ENCODE data around the gene DGKB. TPM values are rescaled to one million over a fixed set of nuclear protein-coding genes. Genes with fewer than 3 reads are reported as not detected.

DGKB gene
- total RNA-seq, 1 donor from 2014 or later = not detected

DNA sequence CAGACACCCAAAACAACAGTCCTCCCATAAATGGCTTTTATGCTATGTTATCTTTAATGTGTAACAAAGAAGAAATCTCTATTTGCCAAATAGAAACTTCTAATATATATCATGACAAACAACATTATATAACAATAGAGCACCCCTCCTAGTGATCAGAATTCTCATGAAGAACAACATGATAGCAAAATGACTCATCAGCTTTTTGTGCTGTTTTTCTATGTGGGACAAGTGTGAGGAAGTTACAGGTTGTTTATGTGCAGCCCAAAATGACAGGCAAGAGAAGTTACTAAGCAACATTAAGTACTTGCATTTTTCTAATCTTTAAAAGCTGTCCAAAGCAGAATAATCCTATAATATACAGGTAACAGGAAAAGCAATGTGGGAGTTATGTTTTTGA, 7.7 kb downstream of the DGKB start:
- H3K27me3 Mint-ChIP-seq (ENCODE audit: insufficient read depth) = no peaks in the 10 kb centered on the region
- H3K27ac Mint-ChIP-seq = no peak overlapping the region
- no peak overlapping the region for H3K4me3 Mint-ChIP-seq
- no peaks in the 10 kb centered on the region for H3K36me3 Mint-ChIP-seq (ENCODE audit: low read depth)
- H3K4me1 Mint-ChIP-seq (ENCODE audit: low read depth) = no peaks in the 10 kb centered on the region
- peaks cover 4% of the 10 kb centered on the region for H3K9me3 Mint-ChIP-seq
- intact Hi-C loops (cut with micrococcal nuclease) = no loop called here
- DNase-seq (ENCODE audit: low spot score) = no peak

DNA sequence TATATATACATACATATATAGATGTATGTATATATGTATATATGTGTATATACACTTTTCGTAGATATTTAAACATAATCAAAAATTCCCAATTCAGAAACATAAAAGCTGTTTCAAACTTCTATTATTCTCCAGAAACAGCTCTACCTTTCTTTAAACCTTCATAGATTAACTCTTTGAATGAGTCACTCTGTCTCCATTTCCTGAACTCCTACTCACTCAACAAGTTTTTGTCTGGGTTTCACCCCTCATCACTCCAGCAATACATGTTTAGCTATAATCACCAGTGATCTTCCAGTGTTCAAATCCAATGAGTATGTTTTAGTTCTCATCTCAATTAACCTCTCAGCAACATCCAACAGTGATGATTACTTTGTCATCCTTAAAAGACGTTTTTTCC, 9.6 kb downstream of the DGKB start:
- Mint-ChIP-seq H3K4me3 (no peak overlapping the region), H3K4me1 (ENCODE audit: low read depth) (no peaks in the 10 kb centered on the region), H3K27ac (no peak overlapping the region), H3K36me3 (ENCODE audit: low read depth) (no peaks in the 10 kb centered on the region), H3K27me3 (ENCODE audit: insufficient read depth) (no peaks in the 10 kb centered on the region), H3K9me3 (peaks cover 5% of the 10 kb centered on the region)
- intact Hi-C loops (cut with micrococcal nuclease) = no loop called here
- DNase-seq (ENCODE audit: low spot score) = no peak

DNA sequence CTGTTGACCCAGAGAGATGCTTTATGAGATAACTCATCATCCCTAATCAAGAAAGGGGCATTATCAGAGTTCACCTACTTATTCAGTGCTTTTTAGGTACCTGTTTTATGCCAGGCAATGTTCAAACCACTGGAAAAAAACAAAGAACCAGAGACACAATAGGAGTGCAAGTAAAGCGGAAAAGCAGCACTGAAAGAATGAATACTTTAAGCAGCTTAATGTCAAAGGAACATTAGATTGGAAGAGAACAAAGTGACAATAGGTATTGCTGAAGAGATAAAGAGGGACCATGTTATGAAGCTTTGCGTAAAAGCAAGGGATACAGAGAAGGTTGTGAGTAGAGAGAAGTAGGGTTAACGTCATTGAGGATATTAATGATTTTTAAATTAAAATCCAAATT, 11.3 kb downstream of the DGKB start:
- Mint-ChIP-seq H3K4me3 (no peak overlapping the region), H3K36me3 (ENCODE audit: low read depth) (no peaks in the 10 kb centered on the region), H3K27ac (no peak overlapping the region), H3K4me1 (ENCODE audit: low read depth) (no peaks in the 10 kb centered on the region), H3K27me3 (ENCODE audit: insufficient read depth) (no peaks in the 10 kb centered on the region), H3K9me3 (peaks cover 3% of the 10 kb centered on the region)
- intact Hi-C loops (cut with micrococcal nuclease) = no loop called here
- no peak for DNase-seq (ENCODE audit: low spot score)

DNA sequence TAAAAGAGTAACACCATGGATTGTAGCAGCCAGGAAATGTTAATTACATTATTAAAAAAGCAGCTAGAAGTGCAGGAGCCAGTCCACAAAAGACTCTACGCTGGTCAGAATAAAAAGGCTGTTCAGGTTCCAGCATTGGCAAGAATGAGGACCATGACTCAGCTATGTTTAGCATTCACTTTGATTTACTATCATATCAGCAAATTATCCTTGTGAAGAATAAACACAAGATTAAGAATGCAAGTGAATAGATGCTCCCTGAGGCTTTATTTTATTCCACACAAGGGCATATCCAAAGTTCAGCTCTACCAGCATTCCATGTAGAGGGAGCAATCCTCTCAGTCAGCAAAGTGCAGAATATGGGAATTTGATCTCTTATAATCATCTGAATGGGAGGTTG, 13.6 kb downstream of the DGKB start:
- intact Hi-C loops (cut with micrococcal nuclease) = no loop called here
- DNase-seq (ENCODE audit: low spot score) = no peak
- H3K27me3 Mint-ChIP-seq (ENCODE audit: insufficient read depth) = no peaks in the 10 kb centered on the region
- H3K36me3 Mint-ChIP-seq (ENCODE audit: low read depth) = no peaks in the 10 kb centered on the region
- H3K4me3 Mint-ChIP-seq = no peak overlapping the region
- no peak overlapping the region for H3K27ac Mint-ChIP-seq
- H3K4me1 Mint-ChIP-seq (ENCODE audit: low read depth) = no peaks in the 10 kb centered on the region
- H3K9me3 Mint-ChIP-seq = peaks cover 3% of the 10 kb centered on the region

DNA sequence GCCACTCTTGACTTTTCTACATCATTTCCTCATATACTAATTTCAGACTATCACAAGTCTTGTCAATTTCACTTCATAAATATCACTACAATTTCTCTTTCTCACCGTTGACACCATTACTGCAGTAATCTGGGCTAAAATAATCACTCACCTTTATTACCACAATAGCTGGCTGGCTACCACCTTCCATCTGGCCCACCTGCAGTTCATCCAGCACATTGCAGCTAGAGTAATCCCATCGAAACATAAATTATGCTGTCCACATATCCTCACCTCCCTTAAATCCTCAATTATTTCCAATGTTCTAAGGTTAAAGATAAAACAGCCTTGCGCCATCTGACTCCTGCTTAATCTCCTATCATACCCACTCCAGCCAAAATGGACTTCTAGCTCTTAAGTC, 16.0 kb downstream of the DGKB start:
- Mint-ChIP-seq H3K27me3 (ENCODE audit: insufficient read depth) (no peaks in the 10 kb centered on the region), H3K36me3 (ENCODE audit: low read depth) (no peaks in the 10 kb centered on the region), H3K4me1 (ENCODE audit: low read depth) (no peaks in the 10 kb centered on the region), H3K4me3 (no peak overlapping the region), H3K9me3 (peaks cover 3% of the 10 kb centered on the region), H3K27ac (no peak overlapping the region)
- intact Hi-C loops (cut with micrococcal nuclease) = no loop called here
- no peak for DNase-seq (ENCODE audit: low spot score)

DNA sequence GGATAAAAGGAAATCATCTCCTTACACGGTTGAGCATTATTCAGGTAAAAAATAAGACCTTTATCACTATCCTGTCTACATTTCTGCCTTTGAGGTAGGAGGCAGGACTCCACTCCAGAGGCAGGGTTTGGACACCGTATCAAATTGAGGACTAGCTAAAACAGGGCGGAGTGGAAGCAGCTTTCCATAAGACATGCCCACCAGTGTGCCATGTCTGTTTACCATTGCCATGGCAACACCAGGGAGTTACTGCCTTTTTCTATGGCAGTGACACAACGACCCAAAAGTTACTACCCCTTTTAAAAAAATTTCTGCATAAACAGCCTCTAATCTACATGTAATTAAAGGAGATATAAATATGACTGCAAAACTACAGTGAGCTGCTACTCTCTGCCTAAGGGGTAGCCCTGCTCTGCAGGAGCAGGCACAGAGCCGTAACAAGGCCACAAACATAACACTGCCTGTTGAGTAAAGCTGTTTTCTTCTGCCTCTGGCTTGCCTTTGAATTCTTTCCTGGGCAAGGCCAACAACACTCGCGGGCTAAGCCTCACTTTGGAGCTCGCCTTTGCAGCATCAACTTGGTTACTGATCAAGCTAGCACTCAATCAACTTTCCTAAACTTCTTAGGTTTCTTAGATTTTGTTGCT, 26.5 kb downstream of the DGKB start:
- Mint-ChIP-seq H3K36me3 (ENCODE audit: low read depth) (no peaks in the 10 kb centered on the region), H3K27ac (no peak overlapping the region), H3K9me3 (no peaks in the 10 kb centered on the region), H3K4me1 (ENCODE audit: low read depth) (no peaks in the 10 kb centered on the region), H3K27me3 (ENCODE audit: insufficient read depth) (no peaks in the 10 kb centered on the region), H3K4me3 (no peak overlapping the region)
- no peak for DNase-seq (ENCODE audit: low spot score)
- intact Hi-C loops (cut with micrococcal nuclease) = no loop called here

DNA sequence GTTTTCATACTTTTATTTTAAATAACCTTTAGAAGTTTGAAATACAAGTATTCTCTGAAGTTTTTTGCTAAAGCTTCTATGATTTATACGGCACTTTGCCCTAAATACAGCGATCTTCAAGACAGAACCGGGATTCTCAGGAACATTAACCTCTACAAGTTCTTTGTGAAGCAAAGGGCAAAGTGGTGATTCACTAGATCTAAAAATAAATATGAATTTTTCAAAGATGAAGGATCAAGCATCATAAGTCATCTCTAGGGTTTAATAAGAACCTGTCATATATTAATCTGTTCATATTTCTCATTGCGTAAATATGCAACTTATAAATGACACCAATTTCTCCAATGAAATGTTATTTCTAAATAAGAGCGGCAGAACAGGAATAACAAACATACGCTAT, 30.7 kb downstream of the DGKB start:
- Mint-ChIP-seq H3K4me3 (no peak overlapping the region), H3K9me3 (no peaks in the 10 kb centered on the region), H3K36me3 (ENCODE audit: low read depth) (no peaks in the 10 kb centered on the region), H3K4me1 (ENCODE audit: low read depth) (no peaks in the 10 kb centered on the region), H3K27ac (no peak overlapping the region), H3K27me3 (ENCODE audit: insufficient read depth) (no peaks in the 10 kb centered on the region)
- intact Hi-C loops (cut with micrococcal nuclease) = no loop called here
- DNase-seq (ENCODE audit: low spot score) = no peak

DNA sequence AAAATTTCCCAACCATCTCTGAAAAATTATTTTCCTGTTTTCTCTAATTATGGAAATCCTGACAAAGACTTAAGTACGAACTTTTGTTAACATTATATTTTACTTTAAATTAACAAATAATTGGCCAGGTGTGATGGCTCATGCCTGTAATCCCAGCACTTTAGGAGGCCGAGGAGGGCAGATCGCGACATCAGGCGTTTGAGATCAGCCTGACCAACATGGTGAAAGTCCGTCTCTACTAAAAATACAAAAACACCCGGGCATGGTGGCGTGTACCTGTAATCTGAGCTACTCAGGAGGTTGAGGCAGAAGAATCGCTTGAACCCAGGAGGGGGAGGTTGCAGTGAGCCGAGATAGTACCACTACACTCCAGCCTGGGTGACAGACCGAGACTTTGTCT, 32.2 kb downstream of the DGKB start:
- Mint-ChIP-seq H3K27ac (no peak overlapping the region), H3K36me3 (ENCODE audit: low read depth) (no peaks in the 10 kb centered on the region), H3K9me3 (no peaks in the 10 kb centered on the region), H3K4me1 (ENCODE audit: low read depth) (no peaks in the 10 kb centered on the region), H3K27me3 (ENCODE audit: insufficient read depth) (no peaks in the 10 kb centered on the region), H3K4me3 (no peak overlapping the region)
- intact Hi-C loops (cut with micrococcal nuclease) = no loop called here
- no peak for DNase-seq (ENCODE audit: low spot score)

DNA sequence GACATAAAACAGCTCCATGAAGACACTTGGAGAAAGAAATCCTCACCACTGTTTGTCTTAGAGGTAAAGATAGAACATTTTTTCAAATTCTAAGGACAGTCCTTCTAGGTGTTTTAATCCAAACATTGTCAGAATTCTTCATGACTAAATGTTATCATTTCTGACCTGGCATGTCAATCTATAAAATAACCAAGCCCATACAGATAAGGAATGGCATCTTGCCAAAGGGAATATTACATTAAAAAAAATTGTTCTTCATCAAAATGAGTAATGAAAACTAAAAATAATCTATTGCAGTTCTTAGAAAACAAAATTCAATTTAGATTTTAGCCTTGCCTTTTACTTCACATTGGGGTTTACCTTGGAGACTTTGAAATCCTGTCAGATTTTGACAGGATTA, 33.6 kb downstream of the DGKB start:
- DNase-seq (ENCODE audit: low spot score) = no peak
- H3K4me3 Mint-ChIP-seq = no peak overlapping the region
- no peak overlapping the region for H3K27ac Mint-ChIP-seq
- no peaks in the 10 kb centered on the region for H3K4me1 Mint-ChIP-seq (ENCODE audit: low read depth)
- no peaks in the 10 kb centered on the region for H3K36me3 Mint-ChIP-seq (ENCODE audit: low read depth)
- no peaks in the 10 kb centered on the region for H3K9me3 Mint-ChIP-seq
- intact Hi-C loops (cut with micrococcal nuclease) = no loop called here
- H3K27me3 Mint-ChIP-seq (ENCODE audit: insufficient read depth) = no peaks in the 10 kb centered on the region

DNA sequence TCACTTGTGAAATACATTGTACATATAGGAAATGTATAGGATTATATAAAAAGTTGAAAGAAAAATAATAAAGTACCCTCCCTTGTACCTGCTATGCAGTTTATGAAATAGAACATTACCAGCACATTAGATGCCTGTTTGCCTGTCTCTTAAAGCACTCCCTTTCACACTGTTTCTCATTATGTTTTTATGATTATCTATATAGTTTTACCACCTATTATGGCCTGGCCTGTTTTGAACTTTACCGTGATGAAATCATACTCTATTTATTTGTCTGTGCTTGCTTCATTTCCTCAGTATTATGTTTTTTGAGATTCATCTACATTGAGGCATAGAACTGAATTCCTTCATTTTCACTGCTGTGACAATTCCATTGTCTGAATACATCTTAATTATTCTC, 41.1 kb downstream of the DGKB start:
- H3K36me3 Mint-ChIP-seq (ENCODE audit: low read depth) = no peaks in the 10 kb centered on the region
- intact Hi-C loops (cut with micrococcal nuclease) = no loop called here

DNA sequence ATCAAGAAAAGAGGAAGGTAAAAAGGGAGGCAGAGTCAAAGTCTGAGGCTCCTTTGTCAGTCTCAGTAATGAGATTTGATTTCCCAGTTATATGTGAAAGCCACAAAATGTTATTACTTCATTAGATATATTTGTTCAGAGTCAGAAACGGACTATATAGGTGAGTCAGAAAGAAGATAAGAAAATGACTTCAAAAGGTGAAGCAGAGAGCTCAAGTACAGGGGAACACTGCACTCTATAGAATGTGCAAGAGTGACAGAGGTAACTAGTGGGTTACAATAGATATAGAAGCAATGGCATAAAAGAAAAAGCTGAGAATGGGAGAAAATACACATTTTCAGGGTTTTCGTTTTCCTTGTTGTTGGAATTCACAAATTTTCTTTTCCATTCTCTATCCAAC, 43.3 kb downstream of the DGKB start:
- intact Hi-C loops (cut with micrococcal nuclease) = no loop called here
- Mint-ChIP-seq H3K9me3 (no peaks in the 10 kb centered on the region), H3K27ac (no peak overlapping the region), H3K4me1 (ENCODE audit: low read depth) (no peaks in the 10 kb centered on the region), H3K27me3 (ENCODE audit: insufficient read depth) (no peaks in the 10 kb centered on the region), H3K4me3 (no peak overlapping the region), H3K36me3 (ENCODE audit: low read depth) (no peaks in the 10 kb centered on the region)
- DNase-seq (ENCODE audit: low spot score) = no peak

More for the DNA sequence above, 41.1 kb downstream of the DGKB start:
- no peaks in the 10 kb centered on the region for H3K9me3 Mint-ChIP-seq
- no peak overlapping the region for H3K27ac Mint-ChIP-seq
- H3K4me1 Mint-ChIP-seq (ENCODE audit: low read depth) = no peaks in the 10 kb centered on the region
- no peaks in the 10 kb centered on the region for H3K27me3 Mint-ChIP-seq (ENCODE audit: insufficient read depth)
- DNase-seq (ENCODE audit: low spot score) = no peak
- H3K4me3 Mint-ChIP-seq = no peak overlapping the region

DNA sequence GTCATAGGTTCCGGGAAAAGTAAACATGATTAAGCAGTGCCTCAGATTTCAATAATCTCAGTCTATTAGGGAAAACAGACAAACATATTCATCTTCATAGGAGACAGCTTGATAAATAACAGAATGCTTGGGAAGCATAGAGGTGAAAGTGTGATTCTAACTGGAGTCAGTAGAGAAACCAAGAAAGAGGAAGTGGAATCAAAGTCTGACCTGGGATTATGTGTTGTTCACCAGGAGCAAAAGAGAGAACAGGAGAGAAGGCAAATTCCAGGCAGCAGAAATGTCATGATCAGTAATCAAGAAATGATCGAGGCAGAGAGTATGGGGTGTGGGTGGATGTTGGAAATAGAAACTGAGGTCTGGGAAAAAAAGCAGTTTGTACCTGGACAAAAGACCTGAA, 43.7 kb downstream of the DGKB start:
- no peak overlapping the region for H3K4me3 Mint-ChIP-seq
- H3K4me1 Mint-ChIP-seq (ENCODE audit: low read depth) = no peaks in the 10 kb centered on the region
- H3K9me3 Mint-ChIP-seq = no peaks in the 10 kb centered on the region
- no peaks in the 10 kb centered on the region for H3K27me3 Mint-ChIP-seq (ENCODE audit: insufficient read depth)
- H3K27ac Mint-ChIP-seq = no peak overlapping the region
- intact Hi-C loops (cut with micrococcal nuclease) = no loop called here
- no peaks in the 10 kb centered on the region for H3K36me3 Mint-ChIP-seq (ENCODE audit: low read depth)
- no peak for DNase-seq (ENCODE audit: low spot score)

DNA sequence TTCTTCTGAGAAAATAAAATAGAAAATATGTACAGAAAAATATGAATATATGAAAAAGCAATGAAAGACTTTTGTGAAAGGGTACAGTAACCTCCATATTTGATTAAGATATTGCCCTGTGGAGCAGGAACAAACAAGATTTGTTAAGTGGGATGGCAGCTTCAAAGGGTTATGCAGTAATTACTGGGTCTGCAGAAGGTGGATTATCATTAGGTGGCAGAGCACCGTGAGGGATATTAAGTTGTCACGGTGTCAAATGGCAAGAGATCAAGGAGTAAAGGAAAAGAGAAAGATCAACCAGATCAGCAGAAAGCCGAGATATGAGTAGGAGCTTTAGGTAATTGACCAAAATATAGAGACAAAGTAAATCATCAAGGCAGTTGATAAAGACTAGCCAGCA, 44.1 kb downstream of the DGKB start:
- no peaks in the 10 kb centered on the region for H3K36me3 Mint-ChIP-seq (ENCODE audit: low read depth)
- DNase-seq (ENCODE audit: low spot score) = no peak
- intact Hi-C loops (cut with micrococcal nuclease) = no loop called here

DNA sequence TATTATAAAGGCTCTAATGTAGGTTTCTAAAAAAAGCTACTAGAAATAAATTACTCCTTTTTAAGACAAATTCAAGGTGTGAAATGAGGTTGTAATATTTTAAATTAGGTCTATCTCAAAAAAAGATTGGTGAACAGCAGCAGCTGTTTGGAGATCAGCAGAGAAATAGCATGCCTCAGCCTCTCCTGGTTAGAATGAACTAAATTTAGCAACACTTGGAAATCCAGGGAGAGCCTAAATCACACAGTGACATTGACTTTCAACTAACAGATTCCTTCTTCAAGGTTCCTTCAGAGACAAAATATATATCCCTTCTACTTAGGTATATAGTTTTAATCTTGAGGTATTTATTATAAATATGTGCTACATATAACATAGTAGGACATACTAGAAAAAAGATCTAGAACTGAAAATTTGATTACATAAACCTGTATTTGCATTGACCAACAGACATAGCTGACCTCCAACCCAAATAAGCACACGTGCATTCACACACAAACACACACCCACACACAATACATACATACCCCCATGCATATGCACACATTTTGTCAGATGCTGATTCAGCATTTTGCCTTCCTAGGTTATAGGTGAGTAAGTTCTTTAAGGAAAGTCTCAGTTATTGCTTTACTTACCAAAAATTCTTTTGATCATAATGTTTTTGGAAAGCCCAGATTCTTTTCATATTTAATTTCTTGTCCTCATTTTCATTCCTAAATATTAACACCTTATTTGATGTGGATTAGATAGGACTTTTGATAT, 47.3 kb downstream of the DGKB start:
- no peak overlapping the region for H3K27ac Mint-ChIP-seq
- H3K9me3 Mint-ChIP-seq = no peaks in the 10 kb centered on the region
- H3K36me3 Mint-ChIP-seq (ENCODE audit: low read depth) = no peaks in the 10 kb centered on the region
- H3K4me3 Mint-ChIP-seq = no peak overlapping the region
- no peak for DNase-seq (ENCODE audit: low spot score)
- no peaks in the 10 kb centered on the region for H3K4me1 Mint-ChIP-seq (ENCODE audit: low read depth)
- intact Hi-C loops (cut with micrococcal nuclease) = no loop called here
- H3K27me3 Mint-ChIP-seq (ENCODE audit: insufficient read depth) = no peaks in the 10 kb centered on the region

More for the DNA sequence above, 44.1 kb downstream of the DGKB start:
- H3K9me3 Mint-ChIP-seq = no peaks in the 10 kb centered on the region
- no peak overlapping the region for H3K27ac Mint-ChIP-seq
- H3K4me3 Mint-ChIP-seq = no peak overlapping the region
- no peaks in the 10 kb centered on the region for H3K27me3 Mint-ChIP-seq (ENCODE audit: insufficient read depth)
- no peaks in the 10 kb centered on the region for H3K4me1 Mint-ChIP-seq (ENCODE audit: low read depth)
